K562 (cell line): ENCODE data around the gene PDE5A. TPM values are rescaled to one million over a fixed set of nuclear protein-coding genes. Genes with fewer than 3 reads are reported as not detected.
"Not testable (repeated sequence)": the region's sequence is repeated elsewhere in the genome, so short reads cannot be mapped to it uniquely, and the experiment has no call there.

Source experiments
- ATAC-seq: fragments of 200-7000 bp; cut with Tn5 transposase; 3 replicates; pipeline ENCODE4 v1.9.1; 2020; ENCODE audit warnings: moderate library complexity
- BruUV-seq: library from RNA; stranded (reverse); fragments of 400-500 nt; replicated peaks from 2 replicates; lab custom pipeline; 2021; lab: Mats Ljungman, UMichigan
- CTCF ChIA-PET: fragments of 300-600 bp; formaldehyde crosslinking; extraction: SDS; loops from one replicate; lab custom pipeline; 2021; ENCODE audit warnings: low intra/inter-chr PET ratio; lab: Yijun Ruan, JAX
- POLR2A ChIA-PET: fragments of 300-600, 350-650 bp; sonication (Branson Sonifier 250); formaldehyde crosslinking; extraction: SDS; loops from one replicate; lab custom pipeline; 2021; ENCODE audit warnings: antibody characterized with exemption, inconsistent platforms; lab: Yijun Ruan, JAX
- DNase-seq, 4 experiments: peaks; one replicate each; pipeline versions ENCODE4 v3.0.0 to v3.0.0-alpha.2; 2011 to 2018; ENCODE audit warnings: low spot score in 3 of 4, mixed read lengths in 3 of 4; ENCODE audit errors: extremely low read depth in 1 of 4
- FAIRE-seq: peaks from 2 replicates; lab custom pipeline; 2011; peaks lifted over from hg19 to GRCh38; lab: Jason Lieb, UNC
- H2AFZ ChIP-seq: 2 replicates; pipeline ENCODE4 v1.6.0; 2011; ENCODE audit warnings: low read depth, low read length, control low read depth, inconsistent platforms
- H3K27ac ChIP-seq: fragments of 200-600 bp; 3 replicates; pipeline ENCODE4 v1.8.0; 2011; ENCODE audit warnings: low read depth, mild to moderate bottlenecking, control low read depth, inconsistent platforms, low read length, moderate library complexity, mixed read lengths; ENCODE audit errors: extremely low read depth
- H3K27me3 ChIP-seq, 2 experiments: fragments of 300-600 bp in 1 of 2; 2 replicates in 1 of 2; 3 replicates in 1 of 2; pipeline versions ENCODE4 v1.6.0 to v1.8.0; 2011; ENCODE audit warnings: inconsistent platforms in 2 of 2, low read length in 2 of 2, mild to moderate bottlenecking in 1 of 2, mixed read lengths in 1 of 2, moderate library complexity in 1 of 2; ENCODE audit not compliant: control insufficient read depth in 2 of 2, insufficient read depth in 2 of 2
- H3K36me3 ChIP-seq: fragments of 300-600 bp; 3 replicates; pipeline ENCODE4 v1.8.0; 2011; ENCODE audit warnings: mild to moderate bottlenecking, low read length, inconsistent platforms; ENCODE audit not compliant: control insufficient read depth, insufficient read depth
- H3K4me1 ChIP-seq, 2 experiments: fragments of 200-600 bp in 1 of 2; replicated peaks in 1 of 2; 2 replicates in 1 of 2; 3 replicates in 1 of 2; pipeline versions ENCODE4 v1.5.1 to v1.8.0; 2011; ENCODE audit warnings: inconsistent platforms in 2 of 2, low read length in 2 of 2, mild to moderate bottlenecking in 1 of 2, mixed read lengths in 1 of 2, moderate library complexity in 1 of 2; ENCODE audit not compliant: control insufficient read depth in 2 of 2, insufficient read depth in 2 of 2
- H3K4me2 ChIP-seq: 2 replicates; pipeline ENCODE4 v1.6.1; 2011; ENCODE audit warnings: low read length, control low read depth, inconsistent platforms, mixed read lengths; ENCODE audit not compliant: insufficient read depth
- H3K4me3 ChIP-seq: fragments of 200-600 bp; sonication (generic), shearing (Covaris generic); 2 replicates; pipeline ENCODE4 v1.5.1; 2016; ENCODE audit warnings: control low read depth, inconsistent platforms
- H3K79me2 ChIP-seq: fragments of 200-600 bp; 3 replicates; pipeline ENCODE4 v1.8.0; 2011; ENCODE audit warnings: low read length, inconsistent platforms; ENCODE audit not compliant: control insufficient read depth, insufficient read depth
- H3K9ac ChIP-seq, 2 experiments: 2 replicates each; pipeline versions ENCODE4 v1.6.0 to v1.6.1; 2011; ENCODE audit warnings: low read depth in 2 of 2, low read length in 2 of 2, control low read depth in 1 of 2, inconsistent platforms in 1 of 2, mild to moderate bottlenecking in 1 of 2, mixed read lengths in 1 of 2; ENCODE audit not compliant: insufficient read depth in 1 of 2
- H3K9me1 ChIP-seq: one replicate; pipeline ENCODE4 v1.6.0; 2011; ENCODE audit warnings: inconsistent platforms, mild to moderate bottlenecking, low read length, moderate library complexity; ENCODE audit not compliant: control insufficient read depth, insufficient read depth
- H3K9me3 ChIP-seq: replicated peaks from 2 replicates; pipeline ENCODE4 v1.5.1; 2011; ENCODE audit warnings: low read depth, low read length, inconsistent platforms; ENCODE audit not compliant: control insufficient read depth, insufficient read depth
- H4K20me1 ChIP-seq: replicated peaks from 2 replicates; pipeline ENCODE4 v1.6.1; 2011; ENCODE audit warnings: low read length, inconsistent platforms, mixed read lengths; ENCODE audit not compliant: control insufficient read depth, insufficient read depth
- COPS2 ChIP-seq: fragments of 450-650 bp; conservative IDR thresholded peaks from 2 replicates; pipeline ENCODE4 v1.6.1; 2016; ENCODE audit warnings: mild to moderate bottlenecking, moderate library complexity
- E2F8 ChIP-seq: fragments of 450-650 bp; IDR thresholded peaks from 2 replicates; pipeline ENCODE4 v1.7.1; 2018; ENCODE audit warnings: mild to moderate bottlenecking, low read depth; ENCODE audit not compliant: partially characterized antibody
- EGR1 ChIP-seq: fragments of 450-650 bp; conservative IDR thresholded peaks from 2 replicates; pipeline ENCODE4 v1.6.1; 2017; ENCODE audit warnings: mild to moderate bottlenecking
- FOXM1 ChIP-seq, 2 experiments: fragments of 450-650 bp in 1 of 2; sonication (generic) in 1 of 2; formaldehyde crosslinking in 1 of 2; IDR thresholded peaks; 2 replicates each; pipeline versions ENCODE4 v1.6.1 to v1.9.0; 2017 to 2022; ENCODE audit warnings: low read depth in 2 of 2, mild to moderate bottlenecking in 2 of 2, missing genetic modification reagents in 1 of 2, moderate library complexity in 1 of 2
- FOXP1 ChIP-seq: sonication (generic); formaldehyde crosslinking; IDR thresholded peaks from 2 replicates; pipeline ENCODE4 v1.8.0; 2022; ENCODE audit warnings: mild to moderate bottlenecking, missing genetic modification reagents
- GMEB1 ChIP-seq: fragments of 250-450 bp; sonication (Bioruptor Pico); IDR thresholded peaks from 2 replicates; pipeline ENCODE4 v1.4.0; 2020; ENCODE audit warnings: mild to moderate bottlenecking
- HNRNPL ChIP-seq: fragments of 200-400 bp; formaldehyde crosslinking; IDR thresholded peaks from 2 replicates; pipeline ENCODE4 v1.6.1; 2017; ENCODE audit warnings: low read depth, mild to moderate bottlenecking, low read length
- KHSRP ChIP-seq: fragments of 450-650 bp; IDR thresholded peaks from 2 replicates; pipeline ENCODE4 v1.6.1; 2017
- L3MBTL2 ChIP-seq: fragments of 450-650 bp; IDR thresholded peaks from 2 replicates; pipeline ENCODE4 v1.6.1; 2016; ENCODE audit warnings: mild to moderate bottlenecking, moderate library complexity
- NBN ChIP-seq: fragments of 450-650 bp; IDR thresholded peaks from 2 replicates; pipeline ENCODE4 v1.6.1; 2016; ENCODE audit warnings: low read depth, mild to moderate bottlenecking
- NR4A1 ChIP-seq, 2 experiments: fragments of 250-450 bp in 1 of 2; fragments of 450-650 bp in 1 of 2; sonication (Bioruptor Pico) in 1 of 2; IDR thresholded peaks; 2 replicates each; pipeline versions ENCODE4 v1.4.0 to v1.6.1; 2016 to 2020; ENCODE audit warnings: mild to moderate bottlenecking in 2 of 2, missing compliant biosample characterization in 1 of 2, missing genetic modification characterization in 1 of 2, moderate library complexity in 1 of 2
- NRF1 ChIP-seq, 2 experiments: fragments of 450-650 bp; IDR thresholded peaks in 1 of 2; conservative IDR thresholded peaks in 1 of 2; 2 replicates each; pipeline ENCODE4 v1.6.1; 2014; ENCODE audit warnings: mild to moderate bottlenecking in 2 of 2
- POLR2H ChIP-seq: IDR thresholded peaks from 2 replicates; pipeline ENCODE4 v1.6.1; 2016; ENCODE audit warnings: missing genetic modification characterization, low read depth, mild to moderate bottlenecking, control low read depth, missing compliant biosample characterization, moderate library complexity
- VEZF1 ChIP-seq: fragments of 200-800 bp; sonication (Bioruptor generic); IDR thresholded peaks from 2 replicates; pipeline ENCODE4 v1.6.1; 2017; ENCODE audit warnings: missing genetic modification characterization, missing compliant biosample characterization
- WGBS: fragments of 100-300 bp; shearing (Covaris generic); methylation state at CpG from one replicate; pipeline ENCODE4 v1.1.6; 2016; ENCODE audit warnings: low coverage, mixed read lengths; ENCODE audit not compliant: insufficient coverage; ENCODE audit errors: missing lambda C conversion rate; 5-methylcytosine and 5-hydroxymethylcytosine counted together
- in situ Hi-C: fragments of 300-500 bp; cut with MboI; formaldehyde crosslinking; loops from 4 replicates; pipeline ENCODE4 v1.15.0; 2018; ENCODE audit warnings: inconsistent platforms, mixed read lengths
- intact Hi-C: fragments of 100-400 bp; cut with micrococcal nuclease; formaldehyde crosslinking; loops from 2 replicates; pipeline ENCODE4 v1.14.2; 2022
- polyA plus RNA-seq, 8 experiments: library from polyadenylated mRNA; depleted of rRNA in 4 of 8; stranded (reverse) in 5 of 8; unstranded in 3 of 8; fragments of >200 nt; fragmentation: Nextera tagmentation in 2 of 8; fragmentation: Illumina TruSeq in 1 of 8; extraction: Ambion mirVana in 2 of 8; extraction: Trizol in 1 of 8; gene quantifications; 2 replicates each; pipeline versions ENCODE4 v1.2.1 to v1.2.3, GENCODE V29; 2011 to 2014; ENCODE audit warnings: inconsistent platforms in 1 of 8, missing spikeins in 1 of 8
- total RNA-seq, 7 experiments: library from RNA; depleted of rRNA in 6 of 7; stranded (reverse); fragments of >200 nt in 6 of 7; fragmentation: Illumina TruSeq in 2 of 7; extraction: Trizol in 2 of 7; gene quantifications; 2 replicates each; pipeline versions ENCODE4 v1.2.1 to v1.2.3, GENCODE V29; 2011 to 2021; ENCODE audit warnings: low replicate concordance in 1 of 7

The PDE5A gene
- total and polyA plus RNA-seq, 9 of the 15 experiments (the other 6 are each of a cell fraction or from before 2014, with no cell fraction given), result 0.07 to 1.9 (median 0.29) TPM

GRCh38 chr4:119454491-119455270 lies 173.9 kb downstream of the PDE5A start:
- H3K27me3 ChIP-seq; H3K4me1 ChIP-seq; H3K9me3 ChIP-seq; in situ Hi-C loops; CTCF ChIA-PET; H4K20me1 ChIP-seq; BruUV-seq; H3K36me3 ChIP-seq; POLR2A ChIA-PET; H3K9me1 ChIP-seq; TF ChIP-seq FOXM1 (IDR thresholded peaks at IDR 0.05; ENCODE audit: low read depth); NR4A1 (CRISPR knock-in tag; IDR thresholded peaks at IDR 0.05): not testable (repeated sequence)
- Histone ChIP-seq H3K27ac (peak overlapping the region; percentile 93), H2AFZ (peak overlapping the region; percentile 83), H3K4me2 (peak overlapping the region; percentile 83), H3K9ac (peak overlapping the region; percentile 89 to 93), H3K79me2 (peaks cover 17% of the 10 kb centered on the region), H3K4me3 (peak overlapping the region; percentile 70)
- ATAC-seq, result peak; percentile 100
- intact Hi-C loops, result loop anchor here (5.0 kb wide), 1 partner anchor 242 kb away; the partner anchor contains the start of gene USP53
- DNase-seq, result peak; percentile 91 to 98 (median 92)
- peak; percentile 65 for FAIRE-seq
- WGBS, result under 1% methylated on average over 47 of the region's 80 CpGs
- TF ChIP-seq POLR2H (tag) (peak; percentile 64; the same call in 1 of the 2 replicates), NRF1 (conservative IDR thresholded peaks at IDR 0.05 in 1 of 2, IDR thresholded peaks at IDR 0.05 in 1 of 2) (peak; percentile 72 to 76), E2F8 (peak; percentile 98), EGR1 (peak; percentile 98), FOXP1 (CRISPR knock-in tag) (peak; percentile 79), HNRNPL (0 out of 2 replicates have a peak, but pooled peaks have one; percentile 42), COPS2 (0 out of 2 replicates have a peak, but pooled peaks have one; percentile 62), L3MBTL2 (peak; percentile 28; the same call in 1 of the 2 replicates), GMEB1 (CRISPR knock-in tag) (peak; percentile 90), VEZF1 (CRISPR knock-in tag) (0 out of 2 replicates have a peak, but pooled peaks have one; percentile 52), KHSRP (peak; percentile 100), FOXM1 (CRISPR knock-in tag; IDR thresholded peaks at IDR 0.05; ENCODE audit: low read depth) (peak; percentile 74; the same call in 1 of the 2 replicates), NR4A1 (tag; IDR thresholded peaks at IDR 0.05) (peak; percentile 50; the same call in 1 of the 2 replicates), NBN (peak; percentile 100)
